GM21825 (cell line): ENCODE data around the gene BCO1.
A peak's percentile ranks its signal among the peaks of the same experiment; 100 is the strongest.

Experiments
- ATAC-seq: cut with Tn5 transposase; IDR thresholded peaks from one replicate; pipeline ENCODE4 v1.9.1; 2021; ENCODE audit warnings: mild to moderate bottlenecking, moderate library complexity; ENCODE audit not compliant: unreplicated experiment

The BCO1 gene

DNA sequence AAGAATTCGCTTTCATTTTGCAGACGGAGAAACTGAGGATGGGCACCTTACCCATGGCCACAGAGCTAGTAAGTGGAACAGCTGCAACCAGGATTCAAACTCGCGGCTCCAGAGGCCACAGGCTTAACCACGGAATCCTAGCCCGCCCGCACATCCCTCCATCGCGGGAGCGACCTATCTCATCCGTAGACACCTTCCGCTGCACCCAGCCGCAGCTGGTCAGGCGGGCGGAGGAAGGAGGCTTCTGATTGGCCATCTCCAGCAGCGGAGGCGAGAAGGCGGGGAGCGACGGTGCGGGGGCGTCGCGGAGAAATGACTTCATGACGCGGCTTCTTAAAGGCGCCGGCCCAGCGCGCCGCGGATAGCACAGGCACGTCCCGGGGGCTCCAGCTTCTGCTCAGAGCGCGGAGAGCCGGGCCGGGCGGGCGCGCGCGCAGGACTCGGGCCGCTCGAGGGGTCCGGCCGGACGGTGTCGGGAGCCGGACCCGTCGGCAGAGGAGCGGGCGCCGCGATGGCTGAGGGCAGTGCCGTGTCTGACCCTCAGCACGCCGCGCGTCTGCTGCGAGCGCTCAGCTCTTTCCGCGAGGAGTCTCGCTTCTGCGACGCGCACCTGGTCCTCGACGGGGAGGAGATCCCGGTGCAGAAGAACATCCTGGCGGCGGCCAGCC lies 76.2 kb downstream of the BCO1 start, which contains the start of gene GAN:
TSS of gene GAN (plus strand) at position 360 of the 668 bp plus-strand sequence. CDS start at position 512, 152 bp downstream.
- peak; percentile 96 for ATAC-seq

- ATAC-seq, result peak; percentile 35
Observed at GRCh38 chr16:81315271-81316175, 77.0 kb downstream of the BCO1 start.

DNA sequence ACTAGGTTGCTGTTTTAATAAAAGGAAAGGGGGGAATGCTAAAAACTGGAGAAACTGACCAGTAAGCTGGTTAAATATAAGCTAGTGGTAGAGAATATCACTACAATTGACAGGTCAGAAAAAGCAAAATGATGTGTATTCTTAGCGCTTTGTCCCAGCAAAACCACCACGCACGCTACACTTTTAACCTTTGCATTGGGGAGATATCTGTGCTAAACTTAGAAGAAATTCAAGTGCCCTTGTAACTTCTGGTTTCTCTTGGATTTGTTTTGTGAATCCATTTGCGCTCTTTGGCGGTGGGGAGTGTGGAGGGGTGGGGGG lies 77.6 kb downstream of the BCO1 start:
- no peak for ATAC-seq

- ATAC-seq, result no peak
Observed at GRCh38 chr16:81318711-81319110, 80.2 kb downstream of the BCO1 start.

DNA sequence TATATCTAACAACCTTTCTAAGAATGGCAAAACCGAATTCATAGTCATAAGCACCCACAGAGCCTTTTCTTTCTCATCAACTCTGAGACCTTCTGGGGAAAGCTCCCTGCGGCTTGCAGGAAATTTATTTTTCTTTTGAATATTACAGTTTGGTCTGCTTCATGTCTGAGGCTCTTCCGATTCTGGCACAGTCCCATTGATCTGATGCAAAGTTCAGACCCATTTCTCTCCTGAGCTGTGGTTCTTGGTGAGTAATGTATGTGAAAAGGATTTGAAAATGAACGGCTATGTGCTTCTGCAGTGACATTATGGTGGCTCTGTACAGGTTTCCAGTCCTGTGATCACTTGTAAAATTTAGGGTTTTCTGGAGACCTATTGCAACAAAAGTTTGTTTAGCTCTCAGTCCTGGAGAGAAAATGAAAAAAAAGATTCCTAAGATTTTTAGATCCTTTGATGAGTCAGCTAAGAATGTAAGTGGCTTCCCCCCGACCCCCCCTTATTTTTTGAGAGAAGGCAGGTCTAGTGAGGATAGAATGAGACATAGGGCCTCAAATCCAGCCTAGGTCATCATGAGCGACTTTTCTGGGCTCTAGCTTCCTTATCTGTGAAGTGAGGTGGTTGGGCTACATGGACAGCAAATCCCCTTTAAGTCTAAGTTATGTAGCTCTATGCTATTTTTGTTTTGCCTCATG lies 80.9 kb downstream of the BCO1 start:
- ATAC-seq, result no peak

DNA sequence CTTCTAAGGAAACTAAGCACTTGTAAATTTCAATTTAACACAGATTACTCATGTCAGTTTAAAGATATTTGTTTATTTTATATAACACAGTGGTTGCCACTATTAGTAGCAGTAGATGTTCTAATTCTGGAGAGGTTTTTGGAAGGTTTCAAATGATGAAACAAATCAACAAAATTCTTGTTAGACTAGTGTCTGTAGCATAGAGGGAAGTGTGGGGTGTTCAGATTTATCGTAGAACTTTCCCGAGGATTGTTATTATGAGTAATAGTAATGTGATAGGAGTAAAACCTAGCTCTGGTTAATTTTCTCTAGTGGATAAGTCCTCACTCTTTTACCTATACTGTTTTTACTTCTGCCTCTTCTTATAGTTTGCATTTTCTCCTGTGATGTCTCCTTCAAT lies 82.5 kb downstream of the BCO1 start:
- no peak for ATAC-seq

DNA sequence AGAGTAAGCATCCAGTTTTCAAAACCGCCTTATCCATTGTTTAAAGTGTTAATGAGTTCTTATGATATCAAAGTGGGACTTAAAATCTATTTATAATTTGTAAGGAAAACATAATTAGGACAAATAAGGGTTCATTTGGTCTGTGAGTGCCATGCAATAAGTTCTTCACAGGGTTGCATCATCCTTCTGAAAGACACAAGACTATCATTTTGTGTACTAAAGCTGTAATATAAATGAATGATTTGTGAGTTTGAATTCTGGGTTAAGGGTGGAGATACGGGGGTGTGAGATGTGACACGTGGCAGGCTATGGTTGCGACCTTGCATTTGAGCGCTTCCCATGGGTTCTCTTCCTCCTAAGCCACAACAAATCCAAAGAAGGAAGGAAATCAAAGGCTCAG lies 83.0 kb downstream of the BCO1 start:
- no peak for ATAC-seq

- no peak for ATAC-seq
Observed at GRCh38 chr16:81324808-81325207, 86.3 kb downstream of the BCO1 start.

- ATAC-seq, result no peak
Observed at GRCh38 chr16:81327011-81327410, 88.5 kb downstream of the BCO1 start.

GRCh38 chr16:81327447-81328196 lies 89.1 kb downstream of the BCO1 start:
- ATAC-seq, result no peak

DNA sequence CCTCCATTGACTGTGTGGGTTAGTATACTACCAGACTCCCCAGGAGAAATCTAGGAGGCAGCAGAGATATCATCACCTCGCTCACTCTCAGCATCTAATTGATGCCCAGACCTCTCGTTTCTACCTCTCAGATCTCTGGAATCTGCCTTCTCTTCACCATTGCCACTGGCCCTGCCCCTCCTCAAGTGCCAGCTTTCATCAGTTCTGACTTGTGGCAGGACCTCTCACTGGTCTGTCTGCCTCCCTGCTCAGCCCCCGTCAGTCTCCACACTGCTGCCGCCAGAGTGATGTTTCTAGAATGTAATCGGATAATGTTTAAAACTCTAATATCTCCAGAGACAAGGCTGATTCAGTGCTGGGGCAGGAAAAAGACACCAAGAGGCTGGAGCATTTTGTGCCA lies 91.5 kb downstream of the BCO1 start:
- no peak for ATAC-seq

DNA sequence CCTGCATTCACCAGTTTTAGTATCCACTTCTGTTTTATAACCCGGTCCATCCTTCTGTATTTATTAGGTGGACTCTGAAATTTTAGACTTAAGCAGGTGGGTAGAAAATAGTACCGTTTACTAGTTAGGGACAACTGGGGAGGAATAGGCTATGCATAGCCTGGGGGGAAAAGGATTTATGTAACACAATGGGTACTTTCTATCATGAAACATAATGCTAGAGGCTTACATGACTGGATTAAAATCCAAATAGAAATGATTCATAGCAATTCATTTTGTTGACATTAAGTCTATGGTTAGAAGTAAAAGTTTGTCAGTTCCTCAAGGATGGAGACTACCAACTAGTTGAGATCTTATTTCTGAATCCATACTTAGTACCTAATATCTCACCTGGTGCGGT lies 94.9 kb downstream of the BCO1 start:
- no peak for ATAC-seq

GRCh38 chr16:81335669-81336068 lies 97.2 kb downstream of the BCO1 start:
- ATAC-seq, result no peak

DNA sequence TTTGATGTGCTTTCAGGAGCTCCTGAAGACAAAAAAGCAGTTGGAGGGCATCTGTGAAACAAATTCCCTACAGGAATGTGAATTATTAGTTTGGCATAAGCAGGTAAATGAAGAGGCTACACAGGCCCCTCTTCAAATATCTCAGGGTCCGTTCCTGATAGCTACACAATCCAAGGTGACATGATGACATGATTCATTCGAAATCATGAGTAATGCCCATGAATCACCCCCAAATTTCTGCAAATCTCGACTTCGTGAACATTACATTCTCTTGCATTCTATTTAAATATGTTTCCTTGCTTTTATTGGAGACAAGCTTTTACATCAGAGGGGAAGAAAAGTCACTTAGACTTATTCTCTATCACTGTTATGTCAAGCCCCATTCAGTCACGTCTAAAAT lies 98.6 kb downstream of the BCO1 start:
- no peak for ATAC-seq
